ENCODE measurements around the gene MKX. TPM values are rescaled to one million over a fixed set of nuclear protein-coding genes. Genes with fewer than 3 reads are reported as not detected.

The MKX gene
- total and polyA plus RNA-seq, 2 donors from 2014 or later, result 1.3 TPM; not detected in 1

- TF ChIP-seq CTCF (IDR thresholded peaks at IDR 0.05; ENCODE audit: borderline replicate concordance, extremely low read depth, insufficient read depth), result no peak
- intact Hi-C loops (cut with DNase I), result no loop called here
- no peaks in the 10 kb centered on the region for H3K9me3 ChIP-seq (ENCODE audit: control insufficient read depth in 2 of 3, insufficient read depth in 1 of 3, low read length in 3 of 3)
- H3K4me3 ChIP-seq (ENCODE audit: low read length in 3 of 3), result no peak overlapping the region
- H3K27ac ChIP-seq (ENCODE audit: low read depth in 2 of 2, low read length in 2 of 2), result no peak overlapping the region
- H3K27me3 ChIP-seq (ENCODE audit: control insufficient read depth, insufficient read depth, low read length), result no peaks in the 10 kb centered on the region
- no peaks in the 10 kb centered on the region for H3K36me3 ChIP-seq (ENCODE audit: control insufficient read depth in 2 of 3, insufficient read depth in 3 of 3, low read length in 3 of 3)
- H3K9ac ChIP-seq (ENCODE audit: low read length in 3 of 3), result no peak overlapping the region
- H3K4me1 ChIP-seq (ENCODE audit: control insufficient read depth in 2 of 3, insufficient read depth in 2 of 3, low read depth in 1 of 3, low read length in 3 of 3), result no peaks in the 10 kb centered on the region
- no peak for DNase-seq
- FAIRE-seq, result no peak
Observed at GRCh38 chr10:27719052-27719451, 26.6 kb downstream of the MKX start.

GRCh38 chr10:27717861-27718260 is 27.8 kb downstream of the MKX start:
- H3K4me3 ChIP-seq (ENCODE audit: low read length in 3 of 3), result no peak overlapping the region
- TF ChIP-seq CTCF (IDR thresholded peaks at IDR 0.05; ENCODE audit: borderline replicate concordance, extremely low read depth, insufficient read depth), result no peak
- H3K27ac ChIP-seq (ENCODE audit: low read depth in 2 of 2, low read length in 2 of 2), result no peak overlapping the region
- intact Hi-C loops (cut with DNase I), result no loop called here
- H3K4me1 ChIP-seq (ENCODE audit: control insufficient read depth in 2 of 3, insufficient read depth in 2 of 3, low read depth in 1 of 3, low read length in 3 of 3), result no peaks in the 10 kb centered on the region
- no peaks in the 10 kb centered on the region for H3K27me3 ChIP-seq (ENCODE audit: control insufficient read depth, insufficient read depth, low read length)
- DNase-seq (no peak), FAIRE-seq (no peak)
- no peaks in the 10 kb centered on the region for H3K9me3 ChIP-seq (ENCODE audit: control insufficient read depth in 2 of 3, insufficient read depth in 1 of 3, low read length in 3 of 3)
- no peak overlapping the region for H3K9ac ChIP-seq (ENCODE audit: low read length in 3 of 3)
- no peaks in the 10 kb centered on the region for H3K36me3 ChIP-seq (ENCODE audit: control insufficient read depth in 2 of 3, insufficient read depth in 3 of 3, low read length in 3 of 3)

GRCh38 chr10:27717224-27717623 is 28.4 kb downstream of the MKX start:
- no peak for TF ChIP-seq CTCF (IDR thresholded peaks at IDR 0.05; ENCODE audit: borderline replicate concordance, extremely low read depth, insufficient read depth)
- intact Hi-C loops (cut with DNase I), result no loop called here
- Histone ChIP-seq H3K27me3 (ENCODE audit: control insufficient read depth, insufficient read depth, low read length) (no peaks in the 10 kb centered on the region), H3K4me1 (ENCODE audit: control insufficient read depth in 2 of 3, insufficient read depth in 2 of 3, low read depth in 1 of 3, low read length in 3 of 3) (no peaks in the 10 kb centered on the region), H3K9me3 (ENCODE audit: control insufficient read depth in 2 of 3, insufficient read depth in 1 of 3, low read length in 3 of 3) (no peaks in the 10 kb centered on the region), H3K36me3 (ENCODE audit: control insufficient read depth in 2 of 3, insufficient read depth in 3 of 3, low read length in 3 of 3) (no peaks in the 10 kb centered on the region), H3K4me3 (ENCODE audit: low read length in 3 of 3) (no peak overlapping the region), H3K27ac (ENCODE audit: low read depth in 2 of 2, low read length in 2 of 2) (no peak overlapping the region), H3K9ac (ENCODE audit: low read length in 3 of 3) (no peak overlapping the region)
- no peak for DNase-seq
- no peak for FAIRE-seq

GRCh38 chr10:27716521-27716920 is 29.1 kb downstream of the MKX start:
- DNase-seq, result no peak
- Histone ChIP-seq H3K27ac (ENCODE audit: low read depth in 2 of 2, low read length in 2 of 2) (no peak overlapping the region), H3K27me3 (ENCODE audit: control insufficient read depth, insufficient read depth, low read length) (no peaks in the 10 kb centered on the region), H3K36me3 (ENCODE audit: control insufficient read depth in 2 of 3, insufficient read depth in 3 of 3, low read length in 3 of 3) (no peaks in the 10 kb centered on the region), H3K9me3 (ENCODE audit: control insufficient read depth in 2 of 3, insufficient read depth in 1 of 3, low read length in 3 of 3) (no peaks in the 10 kb centered on the region), H3K4me1 (ENCODE audit: control insufficient read depth in 2 of 3, insufficient read depth in 2 of 3, low read depth in 1 of 3, low read length in 3 of 3) (no peaks in the 10 kb centered on the region), H3K9ac (ENCODE audit: low read length in 3 of 3) (no peak overlapping the region), H3K4me3 (ENCODE audit: low read length in 3 of 3) (no peak overlapping the region)
- no peak for FAIRE-seq
- intact Hi-C loops (cut with DNase I), result no loop called here
- TF ChIP-seq CTCF (IDR thresholded peaks at IDR 0.05; ENCODE audit: borderline replicate concordance, extremely low read depth, insufficient read depth), result no peak
